Thyroid gland (tissue), 4 donors: ENCODE results near the gene LARP6. TPM values are rescaled to one million over a fixed set of nuclear protein-coding genes. Genes with fewer than 3 reads are reported as not detected.

Source experiments
- DNase-seq, 2 donors: peaks; one replicate each; pipeline ENCODE4 v3.0.0-alpha.2; 2019
- H3K27ac ChIP-seq, 3 donors: fragments of 200-600 bp; sonication (generic); 1 replicate in 2 of 3; 2 replicates in 1 of 3; pipeline ENCODE4 v1.5.1; 2016 to 2019; ENCODE audit warnings: mild to moderate bottlenecking in 1 of 3, moderate library complexity in 1 of 3
- H3K27me3 ChIP-seq: fragments of 200-600 bp; sonication (generic); one replicate; pipeline ENCODE4 v1.5.1; 2019
- H3K36me3 ChIP-seq, 2 donors: fragments of 200-600 bp; sonication (generic); one replicate each; pipeline ENCODE4 v1.5.1; 2016 to 2019
- H3K4me1 ChIP-seq, 2 donors: fragments of 200-600 bp; sonication (generic); one replicate each; pipeline ENCODE4 v1.5.1; 2017 to 2019
- H3K4me3 ChIP-seq, 3 donors: fragments of 200-600 bp; sonication (generic); replicated peaks in 1 of 3; 1 replicate in 2 of 3; 2 replicates in 1 of 3; pipeline ENCODE4 v1.5.1; 2016; ENCODE audit warnings: mild to moderate bottlenecking in 1 of 3
- H3K9me3 ChIP-seq: fragments of 200-600 bp; sonication (generic); one replicate; pipeline ENCODE4 v1.5.1; 2017
- CTCF ChIP-seq, 6 experiments: fragments of 200-600 bp in 3 of 6; fragments of 450-650 bp in 3 of 6; sonication (generic) in 3 of 6; IDR thresholded peaks; one replicate each; pipeline ENCODE4 v1.5.1; 2016 to 2019; ENCODE audit warnings: antibody characterized with exemption in 6 of 6, mild to moderate bottlenecking in 2 of 6, inconsistent platforms in 1 of 6, moderate library complexity in 1 of 6
- POLR2A ChIP-seq, 2 donors: fragments of 450-650 bp; IDR thresholded peaks; one replicate each; pipeline ENCODE4 v1.6.1; 2017; ENCODE audit warnings: antibody characterized with exemption in 2 of 2, mild to moderate bottlenecking in 2 of 2, moderate library complexity in 1 of 2
- WGBS, 2 donors: methylation state at CpG; one replicate each; pipeline ENCODE4 v1.1.5; 2017; 5-methylcytosine and 5-hydroxymethylcytosine counted together
- intact Hi-C: fragments of 100-400 bp; cut with DNase I; formaldehyde crosslinking; loops from one replicate; pipeline ENCODE4 v1.15.1; 2023
- total RNA-seq, 4 donors: library from RNA; depleted of rRNA; stranded (reverse); fragments of >200 nt; gene quantifications; one replicate each; pipeline ENCODE4 v1.2.3, GENCODE V29; 2016

LARP6 gene
- total RNA-seq, 4 donors from 2014 or later = 70.8 to 123 (median 92.9) TPM

GRCh38 chr15:70845602-70846360 lies 8.2 kb downstream of the LARP6 start:
- WGBS, 2 donors = 95 to 96% methylated on average over 6 of the region's 6 CpGs

GRCh38 chr15:70837476-70837875 lies 16.5 kb downstream of the LARP6 start:
- intact Hi-C loops = no loop called here
- no peak for DNase-seq
- peaks cover 4 to 27% of the 10 kb centered on the region in 2 donors for H3K4me1 ChIP-seq
- 96% methylated on average over 2 of the region's 2 CpGs for WGBS, 2 donors
- no peak for TF ChIP-seq CTCF (IDR thresholded peaks at IDR 0.05)
- TF ChIP-seq POLR2A (IDR thresholded peaks at IDR 0.05) = no peak
- no peaks in the 10 kb centered on the region for H3K9me3 ChIP-seq
- no peak overlapping the region for H3K4me3 ChIP-seq
- H3K27ac ChIP-seq = peak overlapping the region in 2 of 3 donors; percentile 19 to 55
- peaks cover 4 to 8% of the 10 kb centered on the region in 2 donors for H3K36me3 ChIP-seq
- no peaks in the 10 kb centered on the region for H3K27me3 ChIP-seq

More at GRCh38 chr15:70845602-70846360, 8.2 kb downstream of the LARP6 start:
- Histone ChIP-seq H3K27ac (no peak overlapping the region), H3K9me3 (no peaks in the 10 kb centered on the region), H3K27me3 (no peaks in the 10 kb centered on the region), H3K36me3 (no peaks in the 10 kb centered on the region), H3K4me1 (no peaks in the 10 kb centered on the region), H3K4me3 (no peak overlapping the region)
- intact Hi-C loops = no loop called here
- TF ChIP-seq POLR2A (IDR thresholded peaks at IDR 0.05) = no peak
- no peak for TF ChIP-seq CTCF (IDR thresholded peaks at IDR 0.05)
- no peak for DNase-seq

- TF ChIP-seq CTCF (IDR thresholded peaks at IDR 0.05) = no peak
- no peak for TF ChIP-seq POLR2A (IDR thresholded peaks at IDR 0.05)
- Histone ChIP-seq H3K4me1 (peaks cover 4 to 27% of the 10 kb centered on the region in 2 donors), H3K9me3 (no peaks in the 10 kb centered on the region), H3K27me3 (no peaks in the 10 kb centered on the region), H3K27ac (peak overlapping the region in 2 of 3 donors; percentile 34 to 56), H3K4me3 (no peak overlapping the region), H3K36me3 (peaks cover 15 to 18% of the 10 kb centered on the region in 2 donors)
- DNase-seq = no peak
- intact Hi-C loops = no loop called here
- WGBS, 2 donors = 79 to 80% methylated on average over 3 of the region's 3 CpGs
Measured at GRCh38 chr15:70835841-70836240, 18.1 kb downstream of the LARP6 start.

GRCh38 chr15:70835415-70835814 lies 18.5 kb downstream of the LARP6 start:
- H3K4me1 ChIP-seq = peaks cover 4 to 27% of the 10 kb centered on the region in 2 donors
- peaks cover 15 to 18% of the 10 kb centered on the region in 2 donors for H3K36me3 ChIP-seq
- peak overlapping the region in 2 of 3 donors; percentile 34 to 56 for H3K27ac ChIP-seq
- WGBS, 2 donors = 83 to 88% methylated on average over 6 of the region's 6 CpGs
- intact Hi-C loops = no loop called here
- no peaks in the 10 kb centered on the region for H3K9me3 ChIP-seq
- TF ChIP-seq CTCF (IDR thresholded peaks at IDR 0.05) = no peak
- no peaks in the 10 kb centered on the region for H3K27me3 ChIP-seq
- peak; percentile 37 to 53 for DNase-seq
- no peak overlapping the region for H3K4me3 ChIP-seq

- DNase-seq = no peak
- H3K9me3 ChIP-seq = no peaks in the 10 kb centered on the region
- H3K36me3 ChIP-seq = peaks cover 15 to 18% of the 10 kb centered on the region in 2 donors
- TF ChIP-seq POLR2A (IDR thresholded peaks at IDR 0.05) (no peak), CTCF (IDR thresholded peaks at IDR 0.05) (no peak)
- intact Hi-C loops = loop anchor here (5.0 kb wide), 1 partner anchor 42 kb away; no protein-coding TSS in a partner anchor
- H3K4me3 ChIP-seq = no peak overlapping the region
- 71 to 79% methylated on average over 2 of the region's 2 CpGs for WGBS, 2 donors
- no peaks in the 10 kb centered on the region for H3K27me3 ChIP-seq
- peaks cover 4 to 27% of the 10 kb centered on the region in 2 donors for H3K4me1 ChIP-seq
- H3K27ac ChIP-seq = peak overlapping the region in 1 of 3 donors; percentile 56
Measured at GRCh38 chr15:70834999-70835398, 19.0 kb downstream of the LARP6 start.
